HFF-Myc (cell line): ENCODE data around the gene LRRC14B.

Experiments used
- DNase-seq: peaks from one replicate; pipeline ENCODE4 v3.0.0-alpha.2; 2011; ENCODE audit warnings: low read depth; ENCODE audit errors: extremely low read depth
- H3K4me3 ChIP-seq: replicated peaks from 2 replicates; pipeline ENCODE4 v1.5.1; 2011; ENCODE audit warnings: low read depth, mild to moderate bottlenecking, control low read depth, low read length
- CTCF ChIP-seq: IDR thresholded peaks from 2 replicates; pipeline ENCODE4 v1.5.1; 2012; ENCODE audit warnings: mild to moderate bottlenecking, low read depth, low read length, control low read depth; ENCODE audit errors: missing control alignments

Gene LRRC14B

GRCh38 chr5:160173-160510 lies 31.2 kb upstream of the LRRC14B start:
- DNase-seq: no peak
- TF ChIP-seq CTCF: no peak
- H3K4me3 ChIP-seq: no peak overlapping the region

GRCh38 chr5:160921-161802 lies 30.1 kb upstream of the LRRC14B start:
- DNase-seq: no peak
- H3K4me3 ChIP-seq: no peak overlapping the region
- TF ChIP-seq CTCF: no peak

GRCh38 chr5:161803-162110 lies 29.5 kb upstream of the LRRC14B start:
- DNase-seq: no peak
- TF ChIP-seq CTCF: no peak
- no peak overlapping the region for H3K4me3 ChIP-seq

- no peak for TF ChIP-seq CTCF
- H3K4me3 ChIP-seq: no peak overlapping the region
- no peak for DNase-seq
These were observed 29.1 kb upstream of the LRRC14B start for GRCh38 chr5:162190-162564.

- no peak overlapping the region for H3K4me3 ChIP-seq
- TF ChIP-seq CTCF: no peak
- DNase-seq: no peak
These were observed 28.5 kb upstream of the LRRC14B start for GRCh38 chr5:162565-163337.

- no peak for DNase-seq
- H3K4me3 ChIP-seq: no peak overlapping the region
- no peak for TF ChIP-seq CTCF
These were observed 28.0 kb upstream of the LRRC14B start for GRCh38 chr5:163338-163620.
